Loucy (cell line): ENCODE results near the gene SPSB3.

Source experiments
- CTCF ChIP-seq: fragments of 200-600 bp; sonication (generic); conservative IDR thresholded peaks from 2 replicates; pipeline ENCODE4 v1.5.1; 2014; ENCODE audit warnings: mild to moderate bottlenecking, antibody characterized with exemption, low read length
- EZH2phosphoT487 ChIP-seq: fragments of 200-600 bp; IDR thresholded peaks from 2 replicates; pipeline ENCODE4 v1.6.1; 2018; ENCODE audit warnings: antibody characterized with exemption, mild to moderate bottlenecking, moderate library complexity, borderline replicate concordance

GRCh38 chr16:1784977-1785845, 2.8 kb upstream of the SPSB3 start:
- TF ChIP-seq CTCF, result no peak
- no peak for TF ChIP-seq EZH2phosphoT487
